HuH-7.5 (cell line): Measurements from ENCODE around the gene CDC20.
A peak's percentile ranks its signal among the peaks of the same experiment; 100 is the strongest.

Experiments used
- DNase-seq: peaks from one replicate; pipeline ENCODE4 v3.0.0; 2011; ENCODE audit warnings: low spot score

The CDC20 gene

GRCh38 chr1:43358746-43359693 is at the start of gene CDC20:
TSS of gene CDC20 (plus strand) at chr1:43358981. CDS start at chr1:43359216, 235 bp downstream.
- DNase-seq = peak; percentile 81

GRCh38 chr1:43309405-43310025 is 49.3 kb upstream of the CDC20 start:
- no peak for DNase-seq

GRCh38 chr1:43311521-43311920 is 47.3 kb upstream of the CDC20 start:
- no peak for DNase-seq

- no peak for DNase-seq
Observed at GRCh38 chr1:43312212-43312623, 46.6 kb upstream of the CDC20 start.

- DNase-seq = no peak
Observed at GRCh38 chr1:43312663-43313515, 45.9 kb upstream of the CDC20 start.

GRCh38 chr1:43313771-43314170 is 45.0 kb upstream of the CDC20 start:
- no peak for DNase-seq

- no peak for DNase-seq
Observed at GRCh38 chr1:43314233-43314632, 44.5 kb upstream of the CDC20 start.

GRCh38 chr1:43315481-43315880 is 43.3 kb upstream of the CDC20 start:
- no peak for DNase-seq

GRCh38 chr1:43315963-43316737 is 42.6 kb upstream of the CDC20 start:
- DNase-seq = no peak

GRCh38 chr1:43316738-43317520 is 41.9 kb upstream of the CDC20 start:
- no peak for DNase-seq

- DNase-seq = no peak
Observed at GRCh38 chr1:43317817-43318471, 40.8 kb upstream of the CDC20 start.

GRCh38 chr1:43318831-43319230 is 40.0 kb upstream of the CDC20 start:
- DNase-seq = no peak

GRCh38 chr1:43319288-43319687 is 39.5 kb upstream of the CDC20 start:
- DNase-seq = no peak

- no peak for DNase-seq
Observed at GRCh38 chr1:43319766-43320165, 39.0 kb upstream of the CDC20 start.

- DNase-seq = no peak
Observed at GRCh38 chr1:43321331-43321891, 37.4 kb upstream of the CDC20 start.

GRCh38 chr1:43322506-43322905 is 36.3 kb upstream of the CDC20 start:
- DNase-seq = no peak

- no peak for DNase-seq
Observed at GRCh38 chr1:43324810-43325209, 34.0 kb upstream of the CDC20 start.

- DNase-seq = no peak
Observed at GRCh38 chr1:43325381-43325780, 33.4 kb upstream of the CDC20 start.

- DNase-seq = no peak
Observed at GRCh38 chr1:43327549-43328292, 31.1 kb upstream of the CDC20 start.
